Activated CD8-positive, alpha-beta T cell treated with anti-CD3 and anti-CD28 coated beads, Interleukin-2, amount 10 ng/mL, durations not matched to agents 7 days and 5 days (primary cell): ENCODE results near the gene KRTAP12-3. TPM values are rescaled to one million over a fixed set of nuclear protein-coding genes. Genes with fewer than 3 reads are reported as not detected.
A peak's percentile ranks its signal among the peaks of the same experiment; 100 is the strongest.
"Not testable (repeated sequence)": the region's sequence is repeated elsewhere in the genome, so short reads cannot be mapped to it uniquely, and the experiment has no call there.

Source experiments
- ATAC-seq: fragments of 150-1000 bp; cut with Tn5 transposase; one replicate; pipeline ENCODE4 v1.10.0; 2021; ENCODE audit warnings: moderate library complexity
- CTCF ChIA-PET: fragments of 350-600 bp; sonication (Branson Sonifier 250); formaldehyde crosslinking; loops from one replicate; lab custom pipeline; 2021; ENCODE audit warnings: antibody characterized with exemption; lab: Charles Lee
- POLR2A ChIA-PET: fragments of 350-600 bp; sonication (Branson Sonifier 250); formaldehyde crosslinking; loops from one replicate; lab custom pipeline; 2021; ENCODE audit warnings: antibody characterized with exemption; lab: Charles Lee
- DNase-seq: peaks from one replicate; pipeline ENCODE4 v3.0.0-alpha.2; 2020
- H3K27ac Mint-ChIP-seq: one replicate; pipeline ENCODE4 v1.8.0; 2021; ENCODE audit warnings: mild to moderate bottlenecking, mixed read lengths
- H3K27me3 Mint-ChIP-seq: one replicate; pipeline ENCODE4 v1.8.0; 2021; ENCODE audit warnings: low read depth, mixed read lengths
- H3K36me3 Mint-ChIP-seq: one replicate; pipeline ENCODE4 v1.8.0; 2021; ENCODE audit warnings: low read depth, mixed read lengths
- H3K4me1 Mint-ChIP-seq: one replicate; pipeline ENCODE4 v1.8.0; 2021; ENCODE audit warnings: low read depth, mixed read lengths
- H3K4me3 Mint-ChIP-seq: one replicate; pipeline ENCODE4 v1.8.0; 2021; ENCODE audit warnings: mild to moderate bottlenecking, mixed read lengths
- H3K9me3 Mint-ChIP-seq: one replicate; pipeline ENCODE4 v1.8.0; 2022; ENCODE audit warnings: mixed read lengths; ENCODE audit not compliant: insufficient read depth
- total RNA-seq, 2 experiments: library from RNA; stranded (reverse); gene quantifications; one replicate each; pipeline ENCODE4 v1.2.3, GENCODE V29; 2021

The KRTAP12-3 gene
- total RNA-seq, 2 experiments from 2014 or later: not detected

GRCh38 chr21:44627831-44628233 lies 29.9 kb upstream of the KRTAP12-3 start:
- H3K27ac Mint-ChIP-seq, POLR2A ChIA-PET: not testable (repeated sequence)
- H3K4me1 Mint-ChIP-seq: peaks cover 15% of the 10 kb centered on the region

DNA sequence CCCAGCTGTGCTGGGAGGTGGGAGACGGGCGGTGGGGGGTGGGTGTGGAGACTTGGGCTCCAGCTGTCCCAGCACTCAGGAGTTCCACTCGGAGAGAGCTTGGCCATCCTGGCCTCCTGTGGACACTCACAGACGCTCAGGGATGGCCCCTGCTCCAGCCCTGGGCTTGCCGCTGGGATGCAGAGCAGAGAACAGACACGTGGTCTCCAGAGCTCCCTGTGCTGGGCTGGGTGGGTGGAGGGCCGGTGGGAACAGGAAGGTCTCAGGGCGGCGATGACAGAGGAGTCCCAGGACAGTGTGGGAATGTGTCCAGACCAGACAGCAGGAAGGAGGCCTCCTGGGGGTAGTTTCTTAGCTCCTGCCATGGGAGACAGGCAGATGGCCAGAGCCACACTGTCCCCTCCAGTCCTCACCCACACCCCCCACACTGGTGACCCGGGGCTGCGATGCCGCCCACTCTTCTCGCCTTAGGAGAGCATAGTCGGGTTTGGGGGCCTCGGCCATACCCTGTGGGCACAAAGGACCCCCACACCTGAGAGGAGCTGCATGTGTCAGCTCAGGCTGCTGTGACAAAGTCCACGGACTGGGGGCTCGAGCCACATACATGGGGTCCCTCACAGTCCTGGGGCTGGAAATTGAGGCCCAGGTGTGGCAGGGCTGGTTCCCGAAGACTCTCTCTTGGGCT lies 28.9 kb upstream of the KRTAP12-3 start:
- ChIA-PET POLR2A (no interaction called here), CTCF (no interaction called here)
- Mint-ChIP-seq H3K9me3 (peaks cover 47% of the 10 kb centered on the region), H3K36me3 (peaks cover 29% of the 10 kb centered on the region), H3K4me1 (peaks cover 15% of the 10 kb centered on the region), H3K27me3 (peaks cover 6% of the 10 kb centered on the region), H3K4me3 (no peak overlapping the region), H3K27ac (no peak overlapping the region)
- ATAC-seq (no peak), DNase-seq (no peak)

More at GRCh38 chr21:44627831-44628233, 29.9 kb upstream of the KRTAP12-3 start:
- H3K36me3 Mint-ChIP-seq: peaks cover 32% of the 10 kb centered on the region
- H3K9me3 Mint-ChIP-seq: peaks cover 48% of the 10 kb centered on the region
- not testable (repeated sequence) for H3K27me3 Mint-ChIP-seq, DNase-seq, H3K4me3 Mint-ChIP-seq, ATAC-seq
- CTCF ChIA-PET: interaction anchor here (0.9 kb wide), 1 partner anchor 9 kb away, joined by 3 read pairs; no protein-coding TSS in a partner anchor

DNA sequence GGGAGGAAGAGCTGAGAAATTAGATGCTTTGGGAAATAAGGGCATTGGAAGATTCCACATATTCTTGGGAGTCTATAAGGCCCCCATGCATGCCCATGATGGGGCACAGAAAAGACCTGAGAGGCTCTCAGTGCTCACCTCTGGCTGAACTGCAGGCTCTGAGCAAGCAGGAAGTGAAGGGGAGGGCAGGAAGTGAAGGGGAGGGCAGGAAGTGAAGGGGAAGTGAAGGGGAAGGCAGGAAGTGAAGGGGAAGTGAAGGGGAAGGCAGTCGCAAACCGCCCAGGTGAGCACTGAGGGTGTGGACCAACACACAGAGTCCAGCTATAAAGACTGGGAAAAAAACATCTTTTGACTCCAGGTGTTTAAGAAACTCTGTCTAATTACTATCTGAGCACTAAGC lies 27.3 kb upstream of the KRTAP12-3 start:
- ATAC-seq (no peak), DNase-seq (no peak)
- peaks cover 15% of the 10 kb centered on the region for H3K4me1 Mint-ChIP-seq
- peak overlapping the region; percentile 23 for H3K27ac Mint-ChIP-seq
- ChIA-PET CTCF (no interaction called here), POLR2A (interaction anchor here (0.7 kb wide), 1 partner anchor 10 kb away, joined by 3 read pairs; no protein-coding TSS in a partner anchor)
- peaks cover 23% of the 10 kb centered on the region for H3K36me3 Mint-ChIP-seq
- H3K4me3 Mint-ChIP-seq: no peak overlapping the region
- peaks cover 9% of the 10 kb centered on the region for H3K27me3 Mint-ChIP-seq
- peaks cover 44% of the 10 kb centered on the region for H3K9me3 Mint-ChIP-seq

DNA sequence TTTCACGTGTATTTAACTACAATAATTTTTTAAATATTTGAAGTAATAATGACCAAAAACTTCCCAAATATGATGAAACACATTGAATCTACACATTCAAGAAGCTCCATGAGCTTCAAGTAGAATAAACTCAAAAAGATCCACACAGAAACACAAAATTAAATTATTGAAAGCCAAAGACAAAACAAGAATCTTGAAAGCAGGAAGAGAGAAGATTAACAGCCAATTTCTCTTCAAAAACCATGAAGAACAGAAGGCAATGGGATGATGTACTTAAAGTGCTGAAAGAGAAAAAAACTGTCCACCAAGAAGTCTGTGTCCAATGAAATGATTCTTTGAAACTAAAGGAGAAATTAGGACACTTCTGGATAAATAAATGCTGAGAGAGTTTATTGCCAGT lies 25.7 kb upstream of the KRTAP12-3 start:
- ChIA-PET CTCF (no interaction called here), POLR2A (no interaction called here)
- no peak for ATAC-seq

DNA sequence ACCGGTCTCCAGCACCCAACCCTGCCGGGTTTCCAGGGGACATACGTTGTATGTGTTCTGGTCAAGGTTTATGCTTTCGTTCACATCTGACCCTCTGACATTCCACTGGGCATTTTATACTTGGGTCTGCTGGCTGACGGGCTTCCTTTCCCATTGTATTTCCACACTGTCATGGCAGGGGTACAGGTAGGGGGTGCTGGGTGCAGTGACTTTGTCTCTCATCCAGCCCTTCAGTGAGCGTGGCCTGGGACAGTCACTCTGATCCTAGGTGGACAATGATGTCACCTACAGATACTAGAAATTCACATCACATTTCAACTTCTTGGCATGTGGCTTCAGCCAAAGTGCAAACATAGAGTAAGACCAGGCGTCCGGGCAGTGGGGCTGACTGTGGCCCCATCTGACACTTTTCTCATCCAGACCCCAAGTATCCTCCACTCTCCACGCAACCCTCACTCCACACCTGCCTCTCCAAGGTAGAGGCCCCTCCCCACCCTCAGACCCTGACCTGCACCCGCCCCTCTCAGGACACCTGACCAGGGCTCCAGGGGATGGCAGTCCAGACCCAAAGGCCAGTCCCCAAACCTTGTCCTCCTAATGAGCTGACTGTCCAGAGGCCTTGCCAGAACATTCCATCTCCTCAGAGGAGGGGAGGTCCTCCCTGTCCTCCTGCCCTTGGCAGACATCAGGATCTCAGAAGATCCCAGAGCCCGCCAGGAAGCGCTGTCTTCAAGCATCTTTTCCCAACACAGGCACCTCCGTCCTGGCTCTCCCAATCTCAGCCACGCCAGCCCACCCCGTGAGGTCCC lies 21.3 kb upstream of the KRTAP12-3 start:
- DNase-seq (no peak), ATAC-seq (no peak)
- Mint-ChIP-seq H3K27ac (no peak overlapping the region), H3K36me3 (peaks cover 8% of the 10 kb centered on the region), H3K9me3 (peaks cover 45% of the 10 kb centered on the region), H3K27me3 (peaks cover 12% of the 10 kb centered on the region), H3K4me1 (no peaks in the 10 kb centered on the region), H3K4me3 (no peak overlapping the region)
- POLR2A ChIA-PET: no interaction called here
- CTCF ChIA-PET: no interaction called here

More for the DNA sequence above, 25.7 kb upstream of the KRTAP12-3 start:
- Mint-ChIP-seq H3K4me3 (no peak overlapping the region), H3K9me3 (peaks cover 44% of the 10 kb centered on the region), H3K27ac (no peak overlapping the region), H3K36me3 (peaks cover 23% of the 10 kb centered on the region), H3K4me1 (peaks cover 14% of the 10 kb centered on the region), H3K27me3 (peaks cover 9% of the 10 kb centered on the region)
- no peak for DNase-seq

DNA sequence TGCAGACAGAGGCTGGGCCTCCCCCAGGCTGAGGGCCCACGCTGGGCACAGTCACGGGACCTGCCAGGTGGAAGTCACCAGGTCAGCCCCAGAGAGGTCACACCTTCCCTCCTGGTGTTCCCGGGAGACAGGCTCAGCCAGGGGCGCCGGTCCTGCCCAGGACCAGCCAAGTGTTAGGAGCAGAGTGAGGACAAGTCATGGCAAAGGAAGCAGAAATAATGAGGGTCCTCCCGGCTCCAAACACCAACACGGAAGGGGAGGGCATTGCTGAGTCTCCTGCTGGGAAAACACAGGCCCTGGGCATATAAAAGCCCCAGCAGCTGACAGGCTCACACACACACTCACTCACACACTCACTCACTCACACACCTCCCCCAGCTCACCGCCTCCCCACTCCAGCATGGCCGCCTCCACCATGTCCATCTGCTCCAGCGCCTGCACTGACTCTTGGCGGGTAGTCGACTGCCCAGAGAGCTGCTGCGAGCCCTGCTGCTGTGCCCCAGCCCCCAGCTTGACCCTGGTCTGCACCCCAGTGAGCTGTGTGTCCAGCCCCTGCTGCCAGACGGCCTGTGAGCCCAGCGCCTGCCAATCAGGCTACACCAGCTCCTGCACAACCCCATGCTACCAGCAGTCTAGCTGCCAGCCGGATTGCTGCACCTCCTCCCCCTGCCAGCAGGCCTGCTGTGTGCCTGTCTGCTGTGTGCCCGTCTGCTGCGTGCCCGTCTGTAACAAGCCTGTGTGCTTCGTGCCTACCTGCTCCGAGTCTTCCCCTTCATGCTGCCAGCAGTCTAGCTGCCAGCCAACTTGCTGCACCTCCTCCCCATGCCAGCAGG lies 20.5 kb upstream of the KRTAP12-3 start, which contains the start of gene KRTAP10-10:
KRTAP10-10 (plus strand) TSS at position 339 of the 833 bp plus-strand sequence; CDS start at position 401, 62 bp downstream.
- ChIA-PET POLR2A (no interaction called here), CTCF (no interaction called here)
- Mint-ChIP-seq H3K36me3 (peaks cover 4% of the 10 kb centered on the region), H3K27ac (no peak within 1 kb of the TSS), H3K4me3 (no peak within 1 kb of the TSS), H3K4me1 (no peaks in the 10 kb centered on the region), H3K27me3 (peaks cover 15% of the 10 kb centered on the region), H3K9me3 (peaks cover 44% of the 10 kb centered on the region)
- no peak for ATAC-seq
- no peak for DNase-seq

GRCh38 chr21:44637851-44638348 lies 19.8 kb upstream of the KRTAP12-3 start:
- H3K4me1 Mint-ChIP-seq, H3K36me3 Mint-ChIP-seq, H3K4me3 Mint-ChIP-seq, CTCF ChIA-PET, H3K27ac Mint-ChIP-seq, ATAC-seq, DNase-seq, POLR2A ChIA-PET: not testable (repeated sequence)
- Mint-ChIP-seq H3K27me3 (peaks cover 15% of the 10 kb centered on the region), H3K9me3 (peaks cover 45% of the 10 kb centered on the region)

GRCh38 chr21:44638506-44639330 lies 19.0 kb upstream of the KRTAP12-3 start:
- H3K27ac Mint-ChIP-seq, CTCF ChIA-PET, H3K36me3 Mint-ChIP-seq, H3K4me1 Mint-ChIP-seq, ATAC-seq, H3K4me3 Mint-ChIP-seq: not testable (repeated sequence)
- peaks cover 45% of the 10 kb centered on the region for H3K9me3 Mint-ChIP-seq
- H3K27me3 Mint-ChIP-seq: peaks cover 13% of the 10 kb centered on the region
- POLR2A ChIA-PET: interaction anchor here (0.6 kb wide), 1 partner anchor 48 kb away, joined by 3 read pairs; no protein-coding TSS in a partner anchor
- DNase-seq: peak; percentile 13

DNA sequence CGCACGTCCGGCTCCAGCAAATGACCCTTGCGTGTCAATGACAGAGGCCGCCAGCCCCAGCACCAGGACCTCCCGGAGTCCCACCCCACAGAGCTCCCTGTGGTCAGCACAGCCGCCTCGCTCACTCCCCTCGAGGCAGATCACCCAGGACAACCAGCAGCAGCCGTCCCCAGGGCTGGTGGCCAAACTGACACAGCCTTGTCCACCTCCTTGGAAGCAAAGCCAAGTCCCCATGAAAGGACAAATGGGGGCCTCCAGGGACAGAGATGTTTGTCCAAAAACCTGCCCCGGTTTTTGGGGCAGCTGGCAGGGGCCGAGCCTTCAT lies 18.4 kb upstream of the KRTAP12-3 start:
- peaks cover 44% of the 10 kb centered on the region for H3K9me3 Mint-ChIP-seq
- peaks cover 11% of the 10 kb centered on the region for H3K27me3 Mint-ChIP-seq
- CTCF ChIA-PET: no interaction called here
- ATAC-seq: no peak
- no peak for DNase-seq
- no peaks in the 10 kb centered on the region for H3K4me1 Mint-ChIP-seq
- POLR2A ChIA-PET: interaction anchor here (0.6 kb wide), 1 partner anchor 48 kb away, joined by 3 read pairs; no protein-coding TSS in a partner anchor
- peaks cover 2% of the 10 kb centered on the region for H3K36me3 Mint-ChIP-seq
- no peak overlapping the region for H3K27ac Mint-ChIP-seq
- H3K4me3 Mint-ChIP-seq: no peak overlapping the region

- ATAC-seq (no peak), DNase-seq (peak; percentile 7)
- peaks cover 50% of the 10 kb centered on the region for H3K9me3 Mint-ChIP-seq
- H3K27me3 Mint-ChIP-seq: peaks cover 5% of the 10 kb centered on the region
- no peaks in the 10 kb centered on the region for H3K4me1 Mint-ChIP-seq
- H3K4me3 Mint-ChIP-seq: no peak overlapping the region
- peaks cover 8% of the 10 kb centered on the region for H3K36me3 Mint-ChIP-seq
- no peak overlapping the region for H3K27ac Mint-ChIP-seq
- POLR2A ChIA-PET: interaction anchor here (0.6 kb wide), 1 partner anchor 10 kb away, joined by 3 read pairs; no protein-coding TSS in a partner anchor
- CTCF ChIA-PET: no interaction called here
Measured at GRCh38 chr21:44640761-44641160, 17.0 kb upstream of the KRTAP12-3 start.
